K562 (cell line): Measurements from ENCODE around the gene HACE1. TPM values are rescaled to one million over a fixed set of nuclear protein-coding genes. Genes with fewer than 3 reads are reported as not detected.

Experiments
- AFF1 ChIP-seq, 2 experiments: fragments of 450-650 bp; IDR thresholded peaks; 2 replicates each; pipeline ENCODE4 v1.6.1; 2018; ENCODE audit warnings: mild to moderate bottlenecking in 2 of 2, low read depth in 1 of 2; ENCODE audit not compliant: partially characterized antibody in 2 of 2
- ARID4B ChIP-seq: sonication (generic); formaldehyde crosslinking; IDR thresholded peaks from 2 replicates; pipeline ENCODE4 v1.8.0; 2022; ENCODE audit warnings: mild to moderate bottlenecking, missing genetic modification reagents
- CBFA2T2 ChIP-seq: fragments of 450-650 bp; conservative IDR thresholded peaks from 2 replicates; pipeline ENCODE4 v1.6.1; 2017; ENCODE audit warnings: mild to moderate bottlenecking
- CCNT2 ChIP-seq: IDR thresholded peaks from 2 replicates; pipeline ENCODE4 v1.6.1; 2011; ENCODE audit warnings: borderline replicate concordance, low read depth, mild to moderate bottlenecking, moderate library complexity, mixed read lengths, low read length; ENCODE audit not compliant: insufficient read length; ENCODE audit errors: extremely low read depth
- CLOCK ChIP-seq: fragments of 250-450 bp; sonication (Bioruptor Pico); IDR thresholded peaks from 2 replicates; pipeline ENCODE4 v1.4.0; 2020; ENCODE audit warnings: mild to moderate bottlenecking, moderate library complexity, borderline replicate concordance
- GABPB2 ChIP-seq: fragments of 250-450 bp; sonication (Bioruptor Pico); conservative IDR thresholded peaks from 2 replicates; pipeline ENCODE4 v1.5.1; 2021; ENCODE audit warnings: mild to moderate bottlenecking
- HDGF ChIP-seq: fragments of 450-650 bp; IDR thresholded peaks from 2 replicates; pipeline ENCODE4 v1.6.1; 2016
- LARP7 ChIP-seq: fragments of 450-650 bp; IDR thresholded peaks from 2 replicates; pipeline ENCODE4 v1.6.1; 2016
- NR3C1 ChIP-seq: sonication (generic); formaldehyde crosslinking; IDR thresholded peaks from 2 replicates; pipeline ENCODE4 v1.8.1; 2022; ENCODE audit warnings: missing genetic modification reagents
- SP2 ChIP-seq: IDR thresholded peaks from 2 replicates; pipeline ENCODE4 v1.6.1; 2011; ENCODE audit warnings: mild to moderate bottlenecking, low read depth, low read length, moderate library complexity; ENCODE audit not compliant: poor library complexity, severe bottlenecking; ENCODE audit errors: extremely low read depth
- TEAD1 ChIP-seq, 2 experiments: fragments of 450-650 bp in 1 of 2; sonication (generic) in 1 of 2; formaldehyde crosslinking; IDR thresholded peaks; 2 replicates each; pipeline versions ENCODE4 v1.4.0 to v1.8.0; 2020 to 2022; ENCODE audit warnings: mild to moderate bottlenecking in 2 of 2, missing genetic modification reagents in 1 of 2
- ZNF511 ChIP-seq: sonication (generic); formaldehyde crosslinking; IDR thresholded peaks from 2 replicates; pipeline ENCODE4 v1.8.0; 2022; ENCODE audit warnings: mild to moderate bottlenecking, missing genetic modification reagents
- ZNF717 ChIP-seq: fragments of 250-450 bp; sonication (Bioruptor Pico); IDR thresholded peaks from 2 replicates; pipeline ENCODE4 v1.5.0; 2021
- polyA plus RNA-seq, 8 experiments: library from polyadenylated mRNA; depleted of rRNA in 4 of 8; stranded (reverse) in 5 of 8; unstranded in 3 of 8; fragments of >200 nt; fragmentation: Nextera tagmentation in 2 of 8; fragmentation: Illumina TruSeq in 1 of 8; extraction: Ambion mirVana in 2 of 8; extraction: Trizol in 1 of 8; gene quantifications; 2 replicates each; pipeline versions ENCODE4 v1.2.1 to v1.2.3, GENCODE V29; 2011 to 2014; ENCODE audit warnings: inconsistent platforms in 1 of 8, missing spikeins in 1 of 8
- total RNA-seq, 7 experiments: library from RNA; depleted of rRNA in 6 of 7; stranded (reverse); fragments of >200 nt in 6 of 7; fragmentation: Illumina TruSeq in 2 of 7; extraction: Trizol in 2 of 7; gene quantifications; 2 replicates each; pipeline versions ENCODE4 v1.2.1 to v1.2.3, GENCODE V29; 2011 to 2021; ENCODE audit warnings: low replicate concordance in 1 of 7
- TF ChIP-seq, protein P1 (sequence below), 2 experiments: fragments of 450-650 bp; conservative IDR thresholded peaks; 2 replicates each; pipeline ENCODE4 v1.6.1; 2017; ENCODE audit warnings: mild to moderate bottlenecking in 2 of 2, moderate library complexity in 2 of 2

HACE1 gene
- total and polyA plus RNA-seq, 9 of the 15 experiments (the other 6 are each of a cell fraction or from before 2014, with no cell fraction given): 3.6 to 19.9 (median 9.1) TPM

- TF ChIP-seq ARID4B: peak; percentile 51; the same call in 1 of the 2 replicates
- peak in 1 of 2 experiments; percentile 69 for TF ChIP-seq AFF1 (IDR thresholded peaks at IDR 0.05; ENCODE audit: low read depth in 1 of 2, partially characterized antibody in 2 of 2)
- TF ChIP-seq SP2: no peak
- no peak for TF ChIP-seq GABPB2 (CRISPR knock-in tag)
- TF ChIP-seq ZNF717 (CRISPR knock-in tag): no peak
- TF ChIP-seq ZNF511 (CRISPR knock-in tag): peak; percentile 68; the same call in 1 of the 2 replicates
- TF ChIP-seq CCNT2: no peak
- no peak for TF ChIP-seq CBFA2T2
- TF ChIP-seq, protein P1, sequence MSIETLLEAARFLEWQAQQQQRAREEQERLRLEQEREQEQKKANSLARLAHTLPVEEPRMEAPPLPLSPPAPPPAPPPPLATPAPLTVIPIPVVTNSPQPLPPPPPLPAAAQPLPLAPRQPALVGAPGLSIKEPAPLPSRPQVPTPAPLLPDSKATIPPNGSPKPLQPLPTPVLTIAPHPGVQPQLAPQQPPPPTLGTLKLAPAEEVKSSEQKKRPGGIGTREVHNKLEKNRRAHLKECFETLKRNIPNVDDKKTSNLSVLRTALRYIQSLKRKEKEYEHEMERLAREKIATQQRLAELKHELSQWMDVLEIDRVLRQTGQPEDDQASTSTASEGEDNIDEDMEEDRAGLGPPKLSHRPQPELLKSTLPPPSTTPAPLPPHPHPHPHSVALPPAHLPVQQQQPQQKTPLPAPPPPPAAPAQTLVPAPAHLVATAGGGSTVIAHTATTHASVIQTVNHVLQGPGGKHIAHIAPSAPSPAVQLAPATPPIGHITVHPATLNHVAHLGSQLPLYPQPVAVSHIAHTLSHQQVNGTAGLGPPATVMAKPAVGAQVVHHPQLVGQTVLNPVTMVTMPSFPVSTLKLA (conservative IDR thresholded peaks at IDR 0.05): peak in 1 of 2 experiments; percentile 53; a peak in 3 of 4 replicates
- no peak for TF ChIP-seq NR3C1
- TF ChIP-seq TEAD1 (CRISPR knock-in tag; IDR thresholded peaks at IDR 0.05): 0 out of 4 replicates have a peak, but pooled peaks of 1 of the 2 experiments have one; percentile 32
- TF ChIP-seq HDGF: no peak
- no peak for TF ChIP-seq CLOCK
- no peak for TF ChIP-seq LARP7
Measured at GRCh38 chr6:104887350-104887749, 27.6 kb upstream of the HACE1 start (continued).
